ENCODE measurements around the gene SEZ6L.

Gene SEZ6L

DNA sequence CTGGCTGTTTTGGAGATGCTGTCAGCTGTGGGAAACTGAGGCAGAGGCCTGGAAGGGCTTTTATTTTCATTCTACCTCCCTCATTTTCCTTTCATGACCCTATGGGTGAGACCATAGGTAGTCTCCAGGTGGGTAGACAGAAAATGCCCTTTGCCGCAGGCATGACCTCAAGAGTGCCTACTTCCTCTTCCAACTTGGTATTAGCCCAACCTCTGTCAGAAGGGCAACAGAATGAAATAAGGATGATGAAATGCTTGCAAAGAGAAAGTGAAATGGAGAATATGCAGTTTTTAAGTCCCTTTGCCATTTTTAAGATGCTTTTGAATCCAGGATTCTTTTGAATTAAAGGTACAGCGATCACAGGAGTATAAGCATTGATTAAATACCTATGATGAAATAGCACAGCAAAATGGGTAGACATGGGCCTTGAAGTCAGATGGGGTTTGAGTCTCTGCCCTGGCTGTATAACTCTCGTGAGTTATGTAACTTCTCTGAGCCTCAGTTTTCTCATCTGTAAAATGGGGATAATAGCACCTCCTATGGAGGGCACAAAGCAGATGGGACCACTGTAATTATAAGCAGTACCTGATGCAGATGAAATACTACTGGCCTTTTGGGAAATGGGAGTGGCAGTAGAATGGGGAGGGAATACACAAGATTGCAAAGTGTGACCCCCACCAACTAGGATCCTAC is 263.5 kb downstream of the SEZ6L start:
- DNase-seq: no peak

All from activated CD8-positive, alpha-beta memory T cell treated with anti-CD3 and anti-CD28 coated beads, Interleukin-2, amount 50 U/mL, for 4 hours (primary cell).